Measurements from ENCODE around the gene ARHGDIG.

Gene ARHGDIG

DNA sequence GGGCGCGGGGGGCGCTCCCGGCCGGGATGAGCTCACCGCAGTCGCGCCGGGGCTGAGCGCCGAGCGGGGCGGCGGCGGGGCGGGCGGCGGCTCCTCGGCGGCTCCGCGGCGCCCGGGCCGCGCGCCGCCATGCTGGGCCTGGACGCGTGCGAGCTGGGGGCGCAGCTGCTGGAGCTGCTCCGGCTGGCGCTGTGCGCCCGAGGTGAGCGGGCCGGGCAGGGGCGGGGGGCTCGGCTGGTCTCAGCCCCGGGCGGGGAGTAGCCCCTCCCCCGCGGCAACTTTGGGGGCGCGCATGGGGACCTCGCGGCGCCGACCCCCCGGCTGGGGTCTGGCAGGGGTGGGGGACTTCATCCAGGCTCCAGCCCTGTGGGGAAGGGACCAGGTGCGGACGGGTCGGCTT, at the start of gene ARHGDIG:
TSS of gene ARHGDIG (plus strand) at position 40 of the 400 bp plus-strand sequence. CDS start at position 130, 90 bp downstream.
- H3F3A ChIP-seq (ENCODE audit: insufficient read depth), result no peaks in the 10 kb centered on the region
- H2AFZ ChIP-seq (ENCODE audit: low read depth, low read length, severe bottlenecking), result no peak within 1 kb of the TSS
- no peak for TF ChIP-seq EZH2phosphoT487 (conservative IDR thresholded peaks at IDR 0.05; ENCODE audit: low read length)
- TF ChIP-seq, protein P1, sequence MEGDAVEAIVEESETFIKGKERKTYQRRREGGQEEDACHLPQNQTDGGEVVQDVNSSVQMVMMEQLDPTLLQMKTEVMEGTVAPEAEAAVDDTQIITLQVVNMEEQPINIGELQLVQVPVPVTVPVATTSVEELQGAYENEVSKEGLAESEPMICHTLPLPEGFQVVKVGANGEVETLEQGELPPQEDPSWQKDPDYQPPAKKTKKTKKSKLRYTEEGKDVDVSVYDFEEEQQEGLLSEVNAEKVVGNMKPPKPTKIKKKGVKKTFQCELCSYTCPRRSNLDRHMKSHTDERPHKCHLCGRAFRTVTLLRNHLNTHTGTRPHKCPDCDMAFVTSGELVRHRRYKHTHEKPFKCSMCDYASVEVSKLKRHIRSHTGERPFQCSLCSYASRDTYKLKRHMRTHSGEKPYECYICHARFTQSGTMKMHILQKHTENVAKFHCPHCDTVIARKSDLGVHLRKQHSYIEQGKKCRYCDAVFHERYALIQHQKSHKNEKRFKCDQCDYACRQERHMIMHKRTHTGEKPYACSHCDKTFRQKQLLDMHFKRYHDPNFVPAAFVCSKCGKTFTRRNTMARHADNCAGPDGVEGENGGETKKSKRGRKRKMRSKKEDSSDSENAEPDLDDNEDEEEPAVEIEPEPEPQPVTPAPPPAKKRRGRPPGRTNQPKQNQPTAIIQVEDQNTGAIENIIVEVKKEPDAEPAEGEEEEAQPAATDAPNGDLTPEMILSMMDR (IDR thresholded peaks at IDR 0.05; ENCODE audit: insufficient read depth, low read length, poor library complexity, severe bottlenecking), result no peak
- H3K36me3 ChIP-seq (ENCODE audit: low read length), result no peaks in the 10 kb centered on the region
- H3K9me3 ChIP-seq (ENCODE audit: insufficient read depth, low read length), result no peaks in the 10 kb centered on the region
- no peaks in the 10 kb centered on the region for H3K79me2 ChIP-seq (ENCODE audit: insufficient read depth, low read length)
- no peak within 1 kb of the TSS for H3K9ac ChIP-seq (ENCODE audit: low read length)
- no peaks in the 10 kb centered on the region for H4K20me1 ChIP-seq (ENCODE audit: low read depth, low read length)
- no peak within 1 kb of the TSS for H3K4me3 ChIP-seq (ENCODE audit: insufficient read depth, low read length, poor library complexity, severe bottlenecking)
- no peaks in the 10 kb centered on the region for H3K9me2 ChIP-seq (replicated peaks; ENCODE audit: insufficient read depth, low read length)
- H3K4me2 ChIP-seq (ENCODE audit: low read depth, low read length, poor library complexity, severe bottlenecking), result no peak within 1 kb of the TSS
- H3K27me3 ChIP-seq (ENCODE audit: low read length), result no peaks in the 10 kb centered on the region
- H3K27ac ChIP-seq (ENCODE audit: low read depth, low read length), result no peak within 1 kb of the TSS

DNA sequence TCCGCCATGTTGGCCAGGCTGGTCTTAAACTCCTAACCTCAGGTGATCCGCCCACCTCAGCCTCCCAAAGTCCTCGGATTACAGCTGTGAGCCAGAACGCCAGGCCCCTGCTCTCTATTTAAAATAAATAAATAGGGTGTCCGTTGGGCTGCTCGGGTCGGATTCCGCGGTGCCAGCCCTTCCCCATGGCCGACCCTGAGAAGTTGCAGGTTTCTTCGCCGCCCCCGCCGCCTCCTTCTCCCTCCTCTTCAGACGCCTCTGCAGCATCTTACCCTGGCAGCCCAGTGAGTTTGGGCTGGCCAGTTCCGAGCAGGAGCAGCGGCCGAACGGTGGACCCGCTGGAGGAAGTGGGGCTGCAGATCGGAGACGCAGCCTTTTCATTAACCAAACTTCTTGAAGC, 49.4 kb upstream of the ARHGDIG start:
- Histone ChIP-seq H3K36me3 (ENCODE audit: low read length) (peaks cover 17% of the 10 kb centered on the region), H3K79me2 (ENCODE audit: insufficient read depth, low read length) (peaks cover 36% of the 10 kb centered on the region), H3K27me3 (ENCODE audit: low read length) (no peaks in the 10 kb centered on the region), H3K27ac (ENCODE audit: low read depth, low read length) (no peak overlapping the region), H3K9ac (ENCODE audit: low read length) (no peak overlapping the region), H4K20me1 (ENCODE audit: low read depth, low read length) (peaks cover 16% of the 10 kb centered on the region), H3K9me2 (replicated peaks; ENCODE audit: insufficient read depth, low read length) (no peaks in the 10 kb centered on the region), H3K4me2 (ENCODE audit: low read depth, low read length, poor library complexity, severe bottlenecking) (no peak overlapping the region), H3K9me3 (ENCODE audit: insufficient read depth, low read length) (no peaks in the 10 kb centered on the region), H3K4me3 (ENCODE audit: insufficient read depth, low read length, poor library complexity, severe bottlenecking) (no peak overlapping the region), H3F3A (ENCODE audit: insufficient read depth) (peaks cover 3% of the 10 kb centered on the region; the same call in 1 of the 2 replicates), H2AFZ (ENCODE audit: low read depth, low read length, severe bottlenecking) (no peak overlapping the region)
- no peak for TF ChIP-seq EZH2phosphoT487 (conservative IDR thresholded peaks at IDR 0.05; ENCODE audit: low read length)
- TF ChIP-seq, protein P1 (IDR thresholded peaks at IDR 0.05; ENCODE audit: insufficient read depth, low read length, poor library complexity, severe bottlenecking), result no peak

DNA sequence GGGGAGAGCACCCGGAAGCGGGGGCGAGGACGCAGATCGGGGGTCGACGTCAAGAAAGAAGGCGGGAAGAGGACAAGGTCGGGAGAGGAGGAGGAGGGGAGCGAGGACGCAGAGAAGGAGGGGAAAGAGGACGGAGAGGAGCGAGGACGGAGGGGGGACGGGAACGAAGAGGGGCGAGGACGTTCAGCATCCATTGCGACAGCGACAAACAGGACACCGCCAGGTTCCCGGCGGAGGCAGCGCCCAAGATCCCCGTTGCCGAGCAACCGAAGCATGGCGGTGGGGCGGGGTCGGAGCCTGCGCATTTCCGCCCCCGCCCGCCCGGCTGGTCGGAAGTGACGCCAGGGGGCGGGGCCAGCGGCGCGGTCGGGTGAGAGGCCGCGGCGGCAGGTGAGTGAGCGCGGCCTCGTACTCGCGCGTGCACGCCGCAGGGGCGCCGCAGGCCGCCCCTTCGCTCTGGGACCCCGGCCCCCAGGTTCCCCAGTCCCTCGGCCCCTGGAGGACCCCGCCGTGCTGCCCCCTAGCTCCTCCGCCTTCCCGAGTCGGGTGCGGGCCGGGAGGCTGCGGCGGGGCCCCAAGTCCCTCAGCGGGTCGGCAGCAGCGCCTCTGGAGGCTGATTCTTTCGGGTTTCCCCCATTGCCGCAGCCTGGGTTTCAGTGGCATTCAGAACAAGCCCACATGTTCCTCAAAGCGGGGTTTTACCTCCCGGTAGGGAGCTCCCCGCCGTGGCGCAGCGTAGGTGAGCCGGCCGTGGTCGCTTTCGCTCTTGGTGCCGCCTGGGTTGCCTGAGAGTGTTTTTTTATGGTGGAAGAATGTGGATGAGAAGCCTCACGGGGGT, 45.7 kb upstream of the ARHGDIG start, which contains the start of gene FAM234A:
TSS of gene FAM234A (plus strand) at position 354 of the 838 bp plus-strand sequence. CDS start 19,593 bp downstream, outside the sequence.
- Histone ChIP-seq H4K20me1 (ENCODE audit: low read depth, low read length) (no peaks in the 10 kb centered on the region), H3K4me3 (ENCODE audit: insufficient read depth, low read length, poor library complexity, severe bottlenecking) (peak within 1 kb of the TSS; percentile 74), H3K27me3 (ENCODE audit: low read length) (no peaks in the 10 kb centered on the region), H3K9me2 (replicated peaks; ENCODE audit: insufficient read depth, low read length) (no peaks in the 10 kb centered on the region), H3K27ac (ENCODE audit: low read depth, low read length) (peak within 1 kb of the TSS; percentile 68), H3K4me2 (ENCODE audit: low read depth, low read length, poor library complexity, severe bottlenecking) (peak within 1 kb of the TSS; percentile 60), H3K9me3 (ENCODE audit: insufficient read depth, low read length) (no peaks in the 10 kb centered on the region), H2AFZ (ENCODE audit: low read depth, low read length, severe bottlenecking) (peak within 1 kb of the TSS; percentile 75), H3K36me3 (ENCODE audit: low read length) (no peaks in the 10 kb centered on the region), H3F3A (ENCODE audit: insufficient read depth) (peaks cover 9% of the 10 kb centered on the region), H3K9ac (ENCODE audit: low read length) (peak within 1 kb of the TSS; percentile 71), H3K79me2 (ENCODE audit: insufficient read depth, low read length) (peaks cover 6% of the 10 kb centered on the region)
- no peak for TF ChIP-seq EZH2phosphoT487 (conservative IDR thresholded peaks at IDR 0.05; ENCODE audit: low read length)
- TF ChIP-seq, protein P1 (IDR thresholded peaks at IDR 0.05; ENCODE audit: insufficient read depth, low read length, poor library complexity, severe bottlenecking), result peak; percentile 42

All from SU-DHL-6 (cell line).